Right atrium auricular region (tissue), 2 donors: ENCODE data around the gene MTMR11. TPM values are rescaled to one million over a fixed set of nuclear protein-coding genes. Genes with fewer than 3 reads are reported as not detected.

Source experiments
- DNase-seq: peaks from one replicate; pipeline ENCODE4 v3.0.0-alpha.2; 2019; ENCODE audit warnings: low spot score
- H3K27ac ChIP-seq, 2 donors: fragments of 200-600 bp; sonication (generic); 1 replicate in 1 of 2; 2 replicates in 1 of 2; pipeline ENCODE4 v1.5.1; 2016 to 2019
- H3K27me3 ChIP-seq, 2 donors: fragments of 200-600 bp; sonication (generic); one replicate each; pipeline versions ENCODE4 v1.5.1 to v1.6.0; 2017 to 2019
- H3K36me3 ChIP-seq: fragments of 200-600 bp; sonication (generic); one replicate; pipeline ENCODE4 v1.5.1; 2016
- H3K4me1 ChIP-seq, 2 donors: fragments of 200-600 bp; sonication (generic); one replicate each; pipeline versions ENCODE4 v1.5.1 to v1.6.0; 2017 to 2019
- H3K4me3 ChIP-seq, 2 donors: fragments of 200-600 bp; sonication (generic); 1 replicate in 1 of 2; 2 replicates in 1 of 2; pipeline ENCODE4 v1.5.1; 2017 to 2019; ENCODE audit warnings: mild to moderate bottlenecking in 1 of 2, moderate library complexity in 1 of 2
- H3K9me3 ChIP-seq, 2 donors: fragments of 200-600 bp; sonication (generic); one replicate each; pipeline ENCODE4 v1.5.1; 2019
- CTCF ChIP-seq, 2 donors: fragments of 200-600 bp; sonication (generic); IDR thresholded peaks; one replicate each; pipeline ENCODE4 v1.5.1; 2019; ENCODE audit warnings: antibody characterized with exemption in 2 of 2
- total RNA-seq, 2 donors: library from RNA; depleted of rRNA; stranded (reverse); fragments of >200 nt; gene quantifications; one replicate each; pipeline ENCODE4 v1.1.0, GENCODE V29; 2016

Gene MTMR11
- total RNA-seq, 2 donors from 2014 or later, result 1.6 to 9.6 TPM

DNA sequence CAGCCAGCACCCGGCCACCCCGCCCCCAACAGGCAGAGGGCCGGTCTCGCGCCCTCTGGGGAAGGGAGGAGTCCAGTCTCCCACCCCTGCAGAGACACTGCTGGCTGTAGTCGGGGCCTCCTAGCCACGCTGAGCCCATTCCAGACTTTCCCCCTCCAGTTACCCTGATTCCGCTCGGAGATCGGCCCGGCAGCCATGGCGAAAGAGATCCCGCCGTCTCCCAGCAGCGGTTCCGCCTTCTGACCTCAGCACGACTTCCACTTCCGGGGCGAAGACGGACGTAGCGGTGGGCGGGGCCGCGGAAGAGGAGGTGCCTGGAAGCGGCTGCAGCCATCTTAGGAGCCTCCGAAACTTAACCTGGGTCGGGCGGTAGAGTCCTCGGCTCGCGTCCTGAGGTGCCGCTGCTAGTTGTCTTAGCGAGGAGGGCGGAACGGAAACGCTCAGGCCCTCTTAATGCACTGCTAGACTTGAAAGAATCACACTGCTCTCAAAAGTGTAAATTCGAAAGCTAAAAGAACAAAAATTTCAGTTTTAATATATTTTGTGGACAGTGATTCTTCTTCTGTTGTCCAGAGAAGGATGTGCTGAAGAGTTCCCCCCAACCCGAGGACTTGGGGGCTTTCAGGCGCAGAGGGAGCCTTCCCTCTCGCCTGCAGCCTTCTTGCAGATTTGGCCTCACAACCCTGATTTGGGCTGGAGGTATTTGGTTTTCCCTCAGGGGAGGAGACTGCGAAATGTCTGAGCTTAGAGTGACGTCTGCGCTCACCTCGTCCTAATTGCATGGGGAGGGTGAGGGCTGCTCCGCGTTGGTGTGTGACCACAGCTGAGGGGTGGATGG lies 8.9 kb downstream of the MTMR11 start, which contains the start of gene SF3B4:
TSS of gene SF3B4 (minus strand) at position 241 of the 838 bp plus-strand sequence. CDS start at position 197, 44 bp downstream.
- H3K4me1 ChIP-seq, result peaks cover 0 to 25% of the 10 kb centered on the region in 2 donors
- no peaks in the 10 kb centered on the region for H3K9me3 ChIP-seq
- peak within 1 kb of the TSS; percentile 76 to 77 for H3K4me3 ChIP-seq
- H3K27me3 ChIP-seq, result no peaks in the 10 kb centered on the region
- peak within 1 kb of the TSS; percentile 96 to 98 for H3K27ac ChIP-seq
- peaks cover 40% of the 10 kb centered on the region for H3K36me3 ChIP-seq
- DNase-seq, result peak; percentile 95
- no peak for TF ChIP-seq CTCF (IDR thresholded peaks at IDR 0.05)

- H3K4me3 ChIP-seq, result peak overlapping the region; percentile 76 to 77
- H3K4me1 ChIP-seq, result peaks cover 0 to 25% of the 10 kb centered on the region in 2 donors
- H3K36me3 ChIP-seq, result peaks cover 44% of the 10 kb centered on the region
- H3K27me3 ChIP-seq, result no peaks in the 10 kb centered on the region
- no peak for DNase-seq
- peak overlapping the region; percentile 96 to 98 for H3K27ac ChIP-seq
- no peak for TF ChIP-seq CTCF (IDR thresholded peaks at IDR 0.05)
- H3K9me3 ChIP-seq, result no peaks in the 10 kb centered on the region
Measured at GRCh38 chr1:149927056-149927562, 9.6 kb downstream of the MTMR11 start.

GRCh38 chr1:149926296-149926695 lies 10.4 kb downstream of the MTMR11 start:
- Histone ChIP-seq H3K27ac (no peak overlapping the region), H3K36me3 (peaks cover 44% of the 10 kb centered on the region), H3K27me3 (no peaks in the 10 kb centered on the region), H3K4me3 (peak overlapping the region in 1 of 2 donors; percentile 77), H3K9me3 (no peaks in the 10 kb centered on the region), H3K4me1 (peaks cover 0 to 25% of the 10 kb centered on the region in 2 donors)
- no peak for TF ChIP-seq CTCF (IDR thresholded peaks at IDR 0.05)
- DNase-seq, result no peak

DNA sequence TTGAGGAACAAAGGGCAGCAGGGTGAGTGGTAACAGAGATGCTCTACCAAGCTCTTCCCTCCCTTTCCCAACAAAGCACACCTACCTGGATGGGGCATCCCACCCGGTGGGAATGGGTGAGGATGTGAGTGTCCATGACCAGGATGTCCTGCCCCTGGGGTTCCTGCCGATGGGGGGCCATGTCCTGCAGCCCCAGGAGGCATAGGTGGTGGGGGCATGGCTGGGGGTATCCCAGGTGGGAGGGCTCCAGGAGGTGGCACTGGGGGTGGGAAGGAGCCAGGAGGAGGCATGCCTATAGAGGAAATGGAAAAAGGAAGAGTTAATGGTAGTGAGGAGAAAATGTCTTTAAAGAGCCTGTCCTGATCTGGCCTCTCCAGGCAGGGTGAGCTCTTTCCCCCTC lies 10.9 kb downstream of the MTMR11 start:
- H3K27me3 ChIP-seq, result no peaks in the 10 kb centered on the region
- H3K36me3 ChIP-seq, result peaks cover 44% of the 10 kb centered on the region
- DNase-seq, result no peak
- TF ChIP-seq CTCF (IDR thresholded peaks at IDR 0.05), result no peak
- peaks cover 0 to 25% of the 10 kb centered on the region in 2 donors for H3K4me1 ChIP-seq
- no peaks in the 10 kb centered on the region for H3K9me3 ChIP-seq
- H3K27ac ChIP-seq, result no peak overlapping the region
- no peak overlapping the region for H3K4me3 ChIP-seq

DNA sequence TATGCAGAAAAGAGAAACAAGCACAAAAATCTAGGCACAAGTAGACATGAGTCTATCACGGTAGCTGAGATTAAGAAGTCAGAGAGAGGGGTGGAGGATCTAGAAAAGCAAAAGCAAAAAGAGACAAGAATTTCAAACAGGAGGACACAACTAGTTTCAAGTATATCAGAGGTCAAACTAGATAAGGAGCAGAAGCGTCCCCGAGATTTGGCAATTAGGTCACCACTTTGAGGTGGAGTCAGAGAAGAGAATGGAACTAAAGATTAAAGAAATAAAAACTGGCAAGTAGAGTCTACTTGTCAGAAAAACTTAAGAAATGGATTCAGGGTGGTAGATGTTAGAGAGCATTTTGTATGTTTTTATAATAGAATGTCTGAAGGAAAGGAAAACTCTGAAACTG lies 11.3 kb downstream of the MTMR11 start:
- Histone ChIP-seq H3K4me3 (no peak overlapping the region), H3K27ac (no peak overlapping the region), H3K36me3 (peaks cover 44% of the 10 kb centered on the region), H3K27me3 (no peaks in the 10 kb centered on the region), H3K4me1 (peaks cover 0 to 25% of the 10 kb centered on the region in 2 donors), H3K9me3 (no peaks in the 10 kb centered on the region)
- DNase-seq, result no peak
- no peak for TF ChIP-seq CTCF (IDR thresholded peaks at IDR 0.05)
